H1 (cell line): ENCODE measurements around the gene SZT2.

Experiments
- CHD2 ChIP-seq: IDR thresholded peaks from 2 replicates; pipeline ENCODE4 v1.6.1; 2012; ENCODE audit warnings: low read length, improper control_type of control experiment
- MAFK ChIP-seq: IDR thresholded peaks from 2 replicates; pipeline ENCODE4 v1.6.1; 2012; ENCODE audit warnings: low read depth, mild to moderate bottlenecking, improper control_type of control experiment, low read length
- TF ChIP-seq, protein P1 (sequence below), 3 experiments: IDR thresholded peaks; 1 replicate in 2 of 3; 2 replicates in 1 of 3; pipeline versions ENCODE4 v1.5.1 to v1.6.1; 2011; ENCODE audit warnings: low read length in 3 of 3, mild to moderate bottlenecking in 3 of 3, inconsistent platforms in 2 of 3, low read depth in 1 of 3, moderate library complexity in 1 of 3; ENCODE audit not compliant: insufficient read depth in 1 of 3; ENCODE audit errors: control extremely low read depth in 1 of 3

- TF ChIP-seq, protein P1, sequence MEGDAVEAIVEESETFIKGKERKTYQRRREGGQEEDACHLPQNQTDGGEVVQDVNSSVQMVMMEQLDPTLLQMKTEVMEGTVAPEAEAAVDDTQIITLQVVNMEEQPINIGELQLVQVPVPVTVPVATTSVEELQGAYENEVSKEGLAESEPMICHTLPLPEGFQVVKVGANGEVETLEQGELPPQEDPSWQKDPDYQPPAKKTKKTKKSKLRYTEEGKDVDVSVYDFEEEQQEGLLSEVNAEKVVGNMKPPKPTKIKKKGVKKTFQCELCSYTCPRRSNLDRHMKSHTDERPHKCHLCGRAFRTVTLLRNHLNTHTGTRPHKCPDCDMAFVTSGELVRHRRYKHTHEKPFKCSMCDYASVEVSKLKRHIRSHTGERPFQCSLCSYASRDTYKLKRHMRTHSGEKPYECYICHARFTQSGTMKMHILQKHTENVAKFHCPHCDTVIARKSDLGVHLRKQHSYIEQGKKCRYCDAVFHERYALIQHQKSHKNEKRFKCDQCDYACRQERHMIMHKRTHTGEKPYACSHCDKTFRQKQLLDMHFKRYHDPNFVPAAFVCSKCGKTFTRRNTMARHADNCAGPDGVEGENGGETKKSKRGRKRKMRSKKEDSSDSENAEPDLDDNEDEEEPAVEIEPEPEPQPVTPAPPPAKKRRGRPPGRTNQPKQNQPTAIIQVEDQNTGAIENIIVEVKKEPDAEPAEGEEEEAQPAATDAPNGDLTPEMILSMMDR (IDR thresholded peaks at IDR 0.05; ENCODE audit: control extremely low read depth in 1 of 3, insufficient read depth in 1 of 3, low read depth in 1 of 3, low read length in 3 of 3): no peak
- TF ChIP-seq MAFK (no peak), CHD2 (no peak)
These were observed 37.4 kb upstream of the SZT2 start for GRCh38 chr1:43352351-43352705.
